Activated CD4-positive, alpha-beta T cell treated with anti-CD3 and anti-CD28 coated beads, Interleukin-2, amount 50 U/mL, for 48 hours (primary cell): Measurements from ENCODE around the gene CTNNBL1.
"Not testable (repeated sequence)": the region's sequence is repeated elsewhere in the genome, so short reads cannot be mapped to it uniquely, and the experiment has no call there.

Experiments
- DNase-seq, 2 experiments: peaks; one replicate each; pipeline ENCODE4 v3.0.0-alpha.2; 2020

CTNNBL1 gene

GRCh38 chr20:37679751-37680150 is 14.1 kb upstream of the CTNNBL1 start:
- DNase-seq = not testable (repeated sequence)

- DNase-seq = no peak
Observed at GRCh38 chr20:37680420-37680819, 13.4 kb upstream of the CTNNBL1 start.

- DNase-seq = no peak
Observed at GRCh38 chr20:37681384-37682112, 12.3 kb upstream of the CTNNBL1 start.

GRCh38 chr20:37683146-37683545 is 10.7 kb upstream of the CTNNBL1 start:
- DNase-seq = not testable (repeated sequence)

GRCh38 chr20:37686762-37687477 is 6.9 kb upstream of the CTNNBL1 start:
- DNase-seq = no peak

GRCh38 chr20:37687478-37687805 is 6.4 kb upstream of the CTNNBL1 start:
- DNase-seq = no peak

GRCh38 chr20:37688093-37688492 is 5.7 kb upstream of the CTNNBL1 start:
- no peak for DNase-seq

- DNase-seq = no peak
Observed at GRCh38 chr20:37690626-37691369, 3.0 kb upstream of the CTNNBL1 start.

- DNase-seq = no peak
Observed at GRCh38 chr20:37692459-37693166, 1.2 kb upstream of the CTNNBL1 start.

GRCh38 chr20:37693242-37693634 is 592 bp upstream of the CTNNBL1 start:
- no peak for DNase-seq

- DNase-seq = no peak
Observed at GRCh38 chr20:37695684-37696342, 2.0 kb downstream of the CTNNBL1 start.

GRCh38 chr20:37697314-37697713 is 3.5 kb downstream of the CTNNBL1 start:
- DNase-seq = no peak

- DNase-seq = no peak
Observed at GRCh38 chr20:37699202-37699601, 5.4 kb downstream of the CTNNBL1 start.

GRCh38 chr20:37700301-37700700 is 6.5 kb downstream of the CTNNBL1 start:
- no peak for DNase-seq

GRCh38 chr20:37701676-37702075 is 7.8 kb downstream of the CTNNBL1 start:
- DNase-seq = not testable (repeated sequence)

GRCh38 chr20:37702403-37703034 is 8.7 kb downstream of the CTNNBL1 start:
- no peak for DNase-seq

GRCh38 chr20:37703035-37703845 is 9.4 kb downstream of the CTNNBL1 start:
- DNase-seq = no peak

- no peak for DNase-seq
Observed at GRCh38 chr20:37704955-37705354, 11.1 kb downstream of the CTNNBL1 start.

GRCh38 chr20:37706298-37706697 is 12.5 kb downstream of the CTNNBL1 start:
- DNase-seq = no peak

- no peak for DNase-seq
Observed at GRCh38 chr20:37711001-37711400, 17.2 kb downstream of the CTNNBL1 start.
